GM21576 (cell line): ENCODE data around the gene PDE4D.
"Not testable (repeated sequence)": the region's sequence is repeated elsewhere in the genome, so short reads cannot be mapped to it uniquely, and the experiment has no call there.

Source experiments
- ATAC-seq: cut with Tn5 transposase; IDR thresholded peaks from one replicate; pipeline ENCODE4 v1.9.1; 2021; ENCODE audit warnings: mild to moderate bottlenecking, moderate library complexity; ENCODE audit not compliant: unreplicated experiment

PDE4D gene

GRCh38 chr5:59748036-59748663 is 145.4 kb downstream of the PDE4D start:
- ATAC-seq, result not testable (repeated sequence)

GRCh38 chr5:59746241-59746765 is 147.2 kb downstream of the PDE4D start:
- ATAC-seq, result no peak

- no peak for ATAC-seq
Observed at GRCh38 chr5:59745415-59745863, 148.1 kb downstream of the PDE4D start.

- no peak for ATAC-seq
Observed at GRCh38 chr5:59744531-59744992, 149.0 kb downstream of the PDE4D start.

DNA sequence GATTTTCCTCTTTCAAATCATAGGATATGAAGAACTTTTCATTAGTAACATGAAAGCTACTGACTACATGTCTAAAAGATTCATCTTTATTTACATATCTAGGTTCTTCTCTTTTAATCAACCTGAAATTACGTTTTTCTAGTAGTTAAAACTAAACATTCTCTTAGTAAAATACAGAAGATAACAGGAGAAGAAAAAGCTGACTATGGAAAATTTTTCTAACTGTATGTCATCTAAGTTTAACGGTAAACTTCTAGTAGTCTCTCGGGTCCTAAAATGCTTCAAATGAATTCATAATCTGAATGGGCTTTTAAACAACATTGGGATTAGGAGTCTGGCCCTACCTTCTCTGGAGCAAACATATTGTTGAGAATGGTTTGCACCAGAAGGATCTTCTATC is 151.9 kb downstream of the PDE4D start:
- ATAC-seq, result no peak

- ATAC-seq, result no peak
Observed at GRCh38 chr5:59738024-59738423, 155.5 kb downstream of the PDE4D start.

DNA sequence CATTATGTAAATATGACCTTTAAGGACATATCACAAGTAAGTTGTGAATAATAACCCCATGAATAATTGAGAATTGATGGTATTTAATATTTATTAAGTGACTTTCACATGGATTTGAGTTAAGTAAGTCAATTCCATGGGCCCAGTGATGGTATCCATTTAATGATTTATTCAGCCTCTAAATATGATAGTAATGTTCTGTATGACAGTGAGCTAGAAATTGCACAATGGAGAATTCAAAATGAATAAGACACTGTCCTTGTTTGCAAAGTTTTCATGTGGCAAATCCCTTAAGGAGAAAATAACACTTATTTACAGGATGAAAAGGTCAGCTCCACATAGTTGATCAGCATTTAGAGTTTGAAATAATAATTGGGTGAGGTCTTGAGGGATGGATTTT is 160.7 kb downstream of the PDE4D start:
- no peak for ATAC-seq

GRCh38 chr5:59732301-59732700 is 161.2 kb downstream of the PDE4D start:
- ATAC-seq, result no peak

GRCh38 chr5:59731809-59732208 is 161.7 kb downstream of the PDE4D start:
- ATAC-seq, result no peak

- no peak for ATAC-seq
Observed at GRCh38 chr5:59729820-59730219, 163.7 kb downstream of the PDE4D start.

GRCh38 chr5:59729357-59729756 is 164.2 kb downstream of the PDE4D start:
- no peak for ATAC-seq

GRCh38 chr5:59728356-59728755 is 165.2 kb downstream of the PDE4D start:
- ATAC-seq, result no peak

GRCh38 chr5:59727186-59727585 is 166.3 kb downstream of the PDE4D start:
- ATAC-seq, result no peak

DNA sequence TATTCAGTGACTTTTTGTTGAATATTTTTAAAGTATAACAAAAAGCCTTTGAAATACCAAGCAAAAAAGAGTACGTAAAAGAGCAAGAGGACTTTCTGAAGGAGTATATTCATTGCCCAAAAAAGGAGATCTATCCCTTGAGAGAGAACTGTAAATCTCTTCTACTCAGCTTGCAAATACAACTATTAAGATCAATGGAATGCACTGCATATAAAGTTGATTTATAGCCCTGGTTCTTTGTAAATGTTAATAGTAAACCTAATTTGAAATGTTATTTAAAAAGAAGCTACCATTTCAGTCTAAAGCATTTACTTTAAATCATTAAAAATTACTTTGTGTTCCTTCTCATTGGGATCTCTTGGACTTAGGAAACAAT is 168.1 kb downstream of the PDE4D start:
- no peak for ATAC-seq

DNA sequence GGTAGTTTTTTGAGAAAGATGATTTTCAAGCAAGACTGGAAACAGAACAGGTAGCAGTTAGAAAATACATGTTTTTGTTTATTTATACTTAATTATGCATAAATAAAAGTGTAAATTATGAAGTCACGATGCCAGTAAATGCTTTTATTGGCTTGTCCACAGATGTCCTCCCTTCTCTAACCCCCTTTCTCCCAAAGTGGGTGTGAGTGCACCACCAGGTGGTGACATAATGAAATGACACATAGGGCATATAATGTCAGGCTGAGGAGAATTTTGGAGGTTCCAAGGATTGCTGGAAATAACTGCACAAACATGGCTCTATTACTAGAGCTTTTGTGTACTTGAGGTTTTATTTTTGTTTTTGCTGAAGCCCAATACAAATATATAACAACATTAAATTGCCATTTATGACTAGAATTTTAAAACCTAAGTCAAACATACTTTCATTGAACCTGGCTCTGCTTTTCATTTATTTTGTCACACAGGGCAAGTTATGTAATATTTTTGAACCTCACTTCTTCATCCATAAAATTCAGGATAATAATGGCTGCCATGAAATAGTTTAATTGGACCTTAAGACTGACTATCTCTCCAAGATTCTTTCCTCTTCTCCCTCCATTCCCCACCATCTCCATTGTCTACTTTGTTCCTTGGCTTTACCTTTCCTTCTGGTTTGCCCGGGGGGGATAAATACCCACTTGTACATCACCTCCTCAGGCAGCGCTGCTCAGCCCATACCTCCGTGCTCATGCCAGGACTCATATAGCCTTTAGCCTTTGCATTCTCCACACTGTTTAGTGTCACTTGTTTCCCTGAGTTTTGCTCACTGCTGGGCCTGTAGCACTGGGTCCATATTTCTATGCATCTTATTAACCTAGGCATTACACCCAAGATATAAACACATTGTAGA is 168.8 kb downstream of the PDE4D start:
- peak; percentile 82 for ATAC-seq

GRCh38 chr5:59722874-59723273 is 170.7 kb downstream of the PDE4D start:
- no peak for ATAC-seq

DNA sequence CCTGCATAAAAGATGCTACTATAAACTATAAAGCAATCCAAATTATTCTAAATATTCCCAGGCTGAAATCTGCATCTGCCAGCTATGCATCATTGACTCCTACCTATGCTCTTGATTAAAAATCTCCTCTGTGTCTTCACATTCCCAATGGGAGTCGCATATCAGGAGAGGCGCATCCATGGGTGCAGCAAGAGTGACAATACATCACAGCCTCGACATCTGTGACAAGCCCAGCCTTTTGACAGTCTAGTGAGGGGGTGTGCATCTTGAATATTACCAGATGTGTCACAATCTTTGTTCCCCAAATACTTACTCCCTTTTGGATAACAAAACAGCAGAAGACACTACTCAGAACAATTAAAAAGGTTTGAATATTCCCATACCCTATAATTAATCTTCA is 171.8 kb downstream of the PDE4D start:
- ATAC-seq, result no peak

DNA sequence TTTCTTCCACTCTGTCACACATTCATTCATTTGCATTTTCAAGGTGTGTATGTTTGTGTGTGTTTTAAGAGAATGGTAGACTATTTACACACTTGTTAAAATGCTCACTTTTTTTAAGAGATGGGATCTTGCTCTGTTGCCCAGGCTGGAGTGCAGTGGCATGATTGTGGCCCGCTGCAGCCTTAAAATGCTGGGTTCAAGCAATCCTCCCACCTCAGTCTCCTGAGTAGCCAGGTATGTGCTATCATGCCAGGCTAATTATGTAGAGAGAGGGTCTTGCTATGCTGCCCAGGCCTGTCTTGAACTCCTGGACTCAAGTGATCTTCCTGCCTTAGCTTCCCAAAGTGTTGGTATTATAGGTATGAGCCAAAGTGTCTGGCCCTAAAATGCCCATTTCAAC is 173.5 kb downstream of the PDE4D start:
- ATAC-seq, result no peak

DNA sequence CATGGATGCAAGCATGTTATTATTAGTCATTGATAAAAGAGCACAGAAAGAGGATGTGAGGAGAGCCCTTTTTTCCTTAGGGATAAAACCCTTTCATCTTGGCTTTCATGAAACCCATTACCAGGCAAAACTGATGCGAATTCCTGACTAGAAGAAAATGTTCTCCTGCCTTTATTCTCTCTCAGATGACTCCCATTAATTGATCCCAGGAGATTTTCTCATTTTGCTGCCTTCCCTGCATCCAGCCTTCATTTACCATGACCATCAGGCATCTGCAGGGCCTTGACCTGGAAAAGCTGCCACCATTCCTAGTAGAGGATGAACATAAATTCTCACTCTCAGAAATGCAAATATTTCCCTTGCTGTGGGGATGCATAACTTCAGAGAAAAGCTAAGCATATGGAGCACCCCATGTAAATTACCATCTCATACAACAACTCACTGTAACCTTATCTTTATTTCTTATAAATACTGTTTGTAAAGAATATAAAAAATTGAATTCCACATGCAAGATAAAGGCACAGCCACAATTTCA is 176.5 kb downstream of the PDE4D start:
- no peak for ATAC-seq

DNA sequence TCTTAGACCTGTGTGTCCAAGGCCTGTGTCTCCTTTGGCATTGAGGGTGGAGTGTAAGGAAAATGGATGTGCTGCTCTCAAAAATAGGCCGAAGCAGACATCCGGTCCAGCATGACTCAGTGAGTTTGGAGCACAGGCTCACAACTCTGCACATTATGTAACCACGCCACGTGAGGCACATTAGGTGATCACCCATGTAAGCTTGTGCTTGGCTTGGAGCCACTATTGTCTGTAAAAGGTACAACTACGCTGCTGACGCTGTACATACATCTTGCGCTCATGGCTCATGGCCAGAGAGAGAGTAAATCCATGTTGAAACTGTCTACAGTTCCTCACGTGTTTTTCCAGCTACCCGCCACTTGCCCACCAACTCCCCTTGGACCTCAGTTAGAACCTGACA is 177.5 kb downstream of the PDE4D start:
- ATAC-seq, result no peak

GRCh38 chr5:59715228-59715627 is 178.3 kb downstream of the PDE4D start:
- no peak for ATAC-seq

DNA sequence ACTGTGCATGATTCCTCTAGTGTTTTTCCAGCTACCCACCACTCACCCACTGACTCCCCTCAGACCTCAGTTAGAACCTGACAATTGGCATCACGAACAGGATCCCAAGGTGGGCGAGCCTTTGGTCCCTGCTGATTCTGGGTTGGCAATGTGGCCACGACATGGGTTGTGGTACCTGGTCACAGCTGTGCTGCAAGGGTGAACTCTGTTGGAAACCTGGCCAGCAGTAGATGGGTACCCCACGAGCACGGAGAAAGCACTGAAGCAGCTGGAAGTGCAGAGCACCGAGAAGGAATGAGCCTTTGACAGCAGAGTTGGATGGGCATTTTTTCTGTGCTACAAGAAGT is 180.1 kb downstream of the PDE4D start:
- no peak for ATAC-seq
